Effector memory CD8-positive, alpha-beta T cell (primary cell): ENCODE measurements around the gene PDGFRB.
A peak's percentile ranks its signal among the peaks of the same experiment; 100 is the strongest.

ENCODE experiments used
- ATAC-seq: fragments of 150-1000 bp; cut with Tn5 transposase; replicated peaks from 2 replicates; pipeline ENCODE4 v1.10.0; 2021; ENCODE audit warnings: mild to moderate bottlenecking, moderate library complexity
- DNase-seq, 3 experiments: peaks; one replicate each; pipeline ENCODE4 v3.0.0; 2021
- H3K27ac Mint-ChIP-seq, 2 donors: one replicate each; pipeline ENCODE4 v1.8.0; 2022; ENCODE audit warnings: mild to moderate bottlenecking in 2 of 2, mixed read lengths in 2 of 2, moderate library complexity in 2 of 2
- H3K27me3 Mint-ChIP-seq, 2 donors: one replicate each; pipeline ENCODE4 v1.8.0; 2022; ENCODE audit warnings: mixed read lengths in 2 of 2
- H3K36me3 Mint-ChIP-seq: one replicate; pipeline ENCODE4 v1.8.0; 2022; ENCODE audit warnings: mild to moderate bottlenecking, moderate library complexity, mixed read lengths; ENCODE audit not compliant: insufficient read depth
- H3K4me1 Mint-ChIP-seq, 2 donors: one replicate each; pipeline ENCODE4 v1.8.0; 2022; ENCODE audit warnings: low read depth in 2 of 2, mixed read lengths in 2 of 2
- H3K4me3 Mint-ChIP-seq, 2 donors: one replicate each; pipeline ENCODE4 v1.8.0; 2022; ENCODE audit warnings: mild to moderate bottlenecking in 2 of 2, mixed read lengths in 2 of 2, moderate library complexity in 2 of 2
- H3K9me3 Mint-ChIP-seq, 2 donors: one replicate each; pipeline ENCODE4 v1.8.0; 2022; ENCODE audit warnings: mixed read lengths in 2 of 2
- total RNA-seq, 9 experiments: gene quantifications; one replicate each; lab custom pipeline; 2026; lab: John Stamatoyannopoulos, UW

PDGFRB gene
- total RNA-seq, result 0 to 4.7 (median 0.53) reads per million in 9 experiments

DNA sequence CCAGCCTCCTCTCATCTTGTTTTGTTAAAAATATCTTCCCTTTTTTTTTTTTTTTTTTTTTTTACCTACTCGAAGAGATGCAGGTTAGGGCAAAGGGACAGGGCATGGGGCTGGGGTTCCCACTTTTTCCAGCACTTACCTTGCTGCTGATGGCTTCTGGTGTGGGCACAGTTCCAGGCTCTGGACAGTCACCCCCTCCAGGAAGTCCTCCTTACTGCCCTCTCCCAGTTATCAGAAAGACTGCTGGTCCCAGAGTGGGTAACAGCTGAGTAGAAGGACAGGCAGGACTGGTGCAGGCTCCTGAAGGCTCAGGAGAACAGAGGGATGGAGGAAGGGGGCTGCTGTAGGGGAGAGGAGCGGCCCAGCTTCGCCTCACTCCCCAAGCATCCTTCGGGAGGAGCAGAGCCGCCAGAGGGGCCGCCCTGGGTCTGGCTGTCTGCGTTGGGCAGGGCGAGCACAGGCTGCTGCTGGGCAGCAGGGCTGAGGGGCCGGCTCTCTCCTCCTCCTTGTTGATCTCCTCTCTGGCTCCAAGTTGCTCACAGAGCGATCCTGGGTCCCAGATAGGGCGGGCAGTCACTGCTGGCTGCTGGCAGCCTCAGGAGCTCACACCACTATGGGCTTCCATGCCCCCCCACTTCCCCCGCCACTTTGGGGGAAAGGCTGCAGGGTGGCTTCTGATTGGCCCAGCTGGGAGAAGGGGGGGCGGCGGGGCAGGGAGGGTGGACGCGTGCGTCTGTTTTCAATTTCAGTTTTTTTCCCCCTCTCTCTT lies at the start of gene PDGFRB:
PDGFRB (minus strand) TSS at position 588 of the 769 bp plus-strand sequence. CDS start 18,798 bp downstream, outside the sequence.
- DNase-seq (peak; percentile 48 to 57 (median 51)), ATAC-seq (peak; percentile 91)
- Mint-ChIP-seq H3K27me3 (peaks cover 0 to 26% of the 10 kb centered on the region in 2 donors), H3K27ac (peak within 1 kb of the TSS; percentile 52 to 96), H3K36me3 (no peaks in the 10 kb centered on the region), H3K4me1 (peaks cover 5 to 22% of the 10 kb centered on the region in 2 donors), H3K4me3 (peak within 1 kb of the TSS; percentile 88 to 96), H3K9me3 (no peaks in the 10 kb centered on the region)

DNA sequence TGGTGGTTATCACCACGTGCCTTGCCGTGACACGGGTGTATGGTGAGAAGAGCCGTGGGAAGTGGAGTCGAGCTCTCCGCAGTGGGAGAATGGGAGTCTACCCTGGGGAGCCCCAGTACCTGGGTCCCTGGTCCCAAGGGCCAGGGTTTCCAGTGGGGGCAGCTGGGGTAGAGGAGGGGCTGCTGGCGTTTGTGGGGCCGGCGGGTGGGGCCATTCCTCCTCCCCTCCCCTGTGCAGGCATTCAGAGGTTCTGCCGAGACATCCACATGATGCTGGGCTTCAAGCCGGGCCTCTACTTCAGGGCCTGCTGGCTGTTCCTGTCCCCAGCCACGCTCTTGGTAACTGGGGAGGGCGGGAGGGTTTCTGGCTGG lies 48.9 kb upstream of the PDGFRB start:
- Mint-ChIP-seq H3K4me1 (peaks cover 16 to 17% of the 10 kb centered on the region in 2 donors), H3K9me3 (no peaks in the 10 kb centered on the region), H3K27me3 (peaks cover 37 to 63% of the 10 kb centered on the region in 2 donors), H3K36me3 (no peaks in the 10 kb centered on the region), H3K27ac (peak overlapping the region in 1 of 2 donors; percentile 39), H3K4me3 (no peak overlapping the region)
- ATAC-seq (no peak), DNase-seq (no peak)

DNA sequence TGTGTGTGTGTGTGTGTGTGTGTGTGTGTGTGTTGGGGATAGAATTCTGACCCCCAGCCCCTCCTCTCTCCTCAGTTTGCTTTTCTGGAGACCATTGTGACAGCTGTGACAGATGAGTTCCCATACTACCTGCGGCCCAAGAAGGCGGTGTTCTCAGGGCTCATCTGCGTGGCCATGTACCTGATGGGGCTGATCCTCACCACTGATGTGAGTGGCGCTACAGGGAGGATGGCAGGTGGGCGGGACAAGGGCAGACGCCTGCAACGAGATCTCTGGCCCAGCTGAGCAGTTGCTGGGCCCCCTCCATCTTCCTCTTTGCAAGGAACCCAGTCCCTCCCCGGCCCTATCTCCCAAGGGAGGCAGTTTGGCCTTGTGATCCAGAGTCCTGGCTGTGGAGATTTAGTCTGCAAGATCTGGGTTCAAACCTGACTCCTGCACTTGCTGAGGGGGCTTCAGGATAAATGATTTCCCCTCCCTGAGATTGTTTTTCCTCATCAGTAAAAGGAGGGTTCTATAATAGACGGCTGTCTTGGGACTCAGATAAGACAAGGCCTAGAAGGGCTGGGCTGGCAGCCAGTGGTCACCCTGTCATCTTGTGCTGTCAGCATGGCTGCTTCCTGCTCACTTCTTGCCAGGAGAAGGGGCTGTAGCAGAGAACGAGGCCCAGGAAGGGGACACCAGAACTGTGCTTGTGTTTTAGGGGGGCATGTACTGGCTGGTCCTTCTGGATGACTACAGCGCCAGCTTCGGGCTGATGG lies 48.4 kb upstream of the PDGFRB start:
- Mint-ChIP-seq H3K36me3 (no peaks in the 10 kb centered on the region), H3K27ac (peak overlapping the region in 1 of 2 donors; percentile 39), H3K4me3 (no peak overlapping the region), H3K4me1 (peaks cover 11 to 12% of the 10 kb centered on the region in 2 donors), H3K9me3 (no peaks in the 10 kb centered on the region), H3K27me3 (peaks cover 38 to 63% of the 10 kb centered on the region in 2 donors)
- ATAC-seq, result no peak
- no peak for DNase-seq

GRCh38 chr5:150202501-150202900 lies 46.9 kb upstream of the PDGFRB start:
- Mint-ChIP-seq H3K27ac (no peak overlapping the region), H3K36me3 (no peaks in the 10 kb centered on the region), H3K4me3 (no peak overlapping the region), H3K27me3 (peaks cover 35 to 57% of the 10 kb centered on the region in 2 donors), H3K4me1 (no peaks in the 10 kb centered on the region), H3K9me3 (no peaks in the 10 kb centered on the region)
- no peak for DNase-seq
- no peak for ATAC-seq

DNA sequence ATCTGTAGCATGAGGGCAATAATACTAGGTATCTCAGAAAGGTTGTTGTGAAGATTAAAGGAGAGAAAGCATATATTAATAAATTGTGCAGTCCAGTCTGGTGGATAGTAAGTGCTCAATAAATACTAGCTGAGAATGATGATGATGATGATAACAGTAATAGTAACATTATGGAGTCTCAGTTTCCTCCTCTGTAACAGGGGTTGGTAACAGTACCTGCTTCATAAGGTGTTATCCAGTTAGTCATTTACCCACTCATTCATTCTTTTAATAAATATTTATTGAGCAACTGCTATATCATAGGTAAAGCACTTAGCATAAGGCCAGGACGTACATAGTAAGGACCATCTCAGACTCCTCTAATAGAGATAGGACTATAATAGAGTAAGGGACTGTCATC lies 41.8 kb upstream of the PDGFRB start:
- Mint-ChIP-seq H3K9me3 (no peaks in the 10 kb centered on the region), H3K4me1 (no peaks in the 10 kb centered on the region), H3K27ac (no peak overlapping the region), H3K27me3 (peaks cover 53 to 72% of the 10 kb centered on the region in 2 donors), H3K36me3 (no peaks in the 10 kb centered on the region), H3K4me3 (no peak overlapping the region)
- DNase-seq (no peak), ATAC-seq (no peak)

DNA sequence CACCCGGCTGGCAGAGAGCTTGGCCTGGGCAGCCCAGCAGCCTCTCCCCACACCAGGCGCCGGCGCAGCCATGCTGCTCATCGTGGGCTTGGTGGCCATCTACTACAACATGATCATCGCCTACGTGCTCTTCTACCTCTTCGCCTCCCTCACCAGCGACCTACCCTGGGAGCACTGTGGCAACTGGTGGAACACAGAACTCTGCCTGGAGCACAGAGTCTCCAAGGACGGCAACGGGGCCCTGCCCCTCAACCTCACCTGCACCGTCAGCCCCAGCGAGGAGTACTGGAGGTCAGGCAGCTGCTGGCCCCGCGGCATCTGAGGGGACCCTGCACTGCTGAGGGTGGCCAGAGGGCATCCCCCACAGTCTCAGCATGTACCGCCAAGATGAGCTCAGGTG lies 41.3 kb upstream of the PDGFRB start:
- ATAC-seq, result no peak
- no peak for DNase-seq
- no peaks in the 10 kb centered on the region for H3K36me3 Mint-ChIP-seq
- H3K4me1 Mint-ChIP-seq, result no peaks in the 10 kb centered on the region
- no peak overlapping the region for H3K4me3 Mint-ChIP-seq
- H3K27ac Mint-ChIP-seq, result no peak overlapping the region
- no peaks in the 10 kb centered on the region for H3K9me3 Mint-ChIP-seq
- peaks cover 52 to 72% of the 10 kb centered on the region in 2 donors for H3K27me3 Mint-ChIP-seq

GRCh38 chr5:150196514-150196913 lies 40.9 kb upstream of the PDGFRB start:
- DNase-seq (no peak), ATAC-seq (no peak)
- Mint-ChIP-seq H3K27ac (no peak overlapping the region), H3K27me3 (peaks cover 57 to 74% of the 10 kb centered on the region in 2 donors), H3K9me3 (no peaks in the 10 kb centered on the region), H3K4me3 (no peak overlapping the region), H3K4me1 (no peaks in the 10 kb centered on the region), H3K36me3 (no peaks in the 10 kb centered on the region)

DNA sequence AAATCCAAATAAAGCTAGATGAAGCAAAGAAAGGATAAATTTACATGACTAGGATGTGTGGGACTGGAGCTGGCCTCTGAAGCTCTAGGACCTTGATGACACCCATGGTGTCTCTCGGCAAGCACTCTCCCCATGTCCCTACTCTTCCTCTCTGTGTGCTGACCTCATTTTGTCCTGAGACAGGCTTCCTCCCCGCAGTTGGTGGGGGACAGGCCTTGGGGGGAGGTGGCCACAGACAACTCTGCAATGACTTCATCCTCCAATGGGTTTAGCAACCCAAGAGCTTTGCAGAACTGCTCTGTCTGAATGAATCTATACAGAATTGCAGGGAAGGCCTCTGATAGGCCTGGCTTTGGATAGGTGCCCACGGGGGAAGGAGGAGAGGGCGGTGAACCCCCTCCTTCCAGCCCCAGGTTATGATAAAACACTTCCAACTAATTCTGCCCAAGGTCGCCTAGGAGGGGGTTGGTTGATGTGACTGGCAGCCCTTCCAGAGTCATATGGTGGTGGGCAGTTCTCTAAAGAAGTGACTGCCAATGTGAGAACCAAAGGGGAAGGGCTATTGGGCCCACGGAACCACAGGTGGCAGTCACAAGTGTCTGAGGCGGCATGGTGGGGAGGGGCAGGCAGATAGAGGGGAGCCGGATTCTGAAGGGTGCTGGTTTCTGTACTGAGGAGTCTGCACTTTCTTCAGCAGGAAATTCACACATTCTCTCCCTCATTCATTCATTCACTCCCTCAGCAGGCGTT lies 40.3 kb upstream of the PDGFRB start:
- no peaks in the 10 kb centered on the region for H3K4me1 Mint-ChIP-seq
- H3K4me3 Mint-ChIP-seq, result no peak overlapping the region
- no peaks in the 10 kb centered on the region for H3K9me3 Mint-ChIP-seq
- no peak overlapping the region for H3K27ac Mint-ChIP-seq
- H3K27me3 Mint-ChIP-seq, result peaks cover 61 to 80% of the 10 kb centered on the region in 2 donors
- ATAC-seq (no peak), DNase-seq (no peak)
- H3K36me3 Mint-ChIP-seq, result no peaks in the 10 kb centered on the region

DNA sequence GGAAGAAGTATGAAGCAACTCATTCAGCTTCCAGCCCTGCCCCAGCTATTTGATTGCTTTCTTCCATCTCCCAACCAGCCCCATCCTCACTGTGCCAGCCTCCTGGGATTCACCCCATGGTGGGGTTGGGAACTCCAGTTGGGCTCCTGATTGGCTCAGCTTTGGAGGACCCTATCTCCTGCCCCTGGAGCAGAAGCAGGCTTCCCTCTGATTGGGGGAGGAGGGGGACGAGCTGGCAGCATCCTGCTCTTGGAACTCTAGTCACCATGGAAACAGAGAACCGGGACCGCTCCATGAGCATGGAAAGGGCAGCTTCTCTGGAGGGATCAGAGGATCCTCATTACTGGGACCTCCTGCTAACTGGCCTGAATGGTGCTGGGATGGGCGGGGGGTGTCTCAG lies 36.8 kb upstream of the PDGFRB start:
- Mint-ChIP-seq H3K9me3 (no peaks in the 10 kb centered on the region), H3K4me1 (no peaks in the 10 kb centered on the region), H3K27ac (no peak overlapping the region), H3K27me3 (peaks cover 53 to 86% of the 10 kb centered on the region in 2 donors), H3K4me3 (no peak overlapping the region), H3K36me3 (no peaks in the 10 kb centered on the region)
- DNase-seq (no peak), ATAC-seq (no peak)

GRCh38 chr5:150190987-150191386 lies 35.3 kb upstream of the PDGFRB start:
- Mint-ChIP-seq H3K27ac (no peak overlapping the region), H3K9me3 (no peaks in the 10 kb centered on the region), H3K4me1 (no peaks in the 10 kb centered on the region), H3K36me3 (no peaks in the 10 kb centered on the region), H3K27me3 (peaks cover 54 to 87% of the 10 kb centered on the region in 2 donors), H3K4me3 (no peak overlapping the region)
- ATAC-seq, result no peak
- no peak for DNase-seq

- H3K27me3 Mint-ChIP-seq, result peaks cover 54 to 86% of the 10 kb centered on the region in 2 donors
- no peak overlapping the region for H3K4me3 Mint-ChIP-seq
- no peaks in the 10 kb centered on the region for H3K9me3 Mint-ChIP-seq
- no peak overlapping the region for H3K27ac Mint-ChIP-seq
- no peaks in the 10 kb centered on the region for H3K4me1 Mint-ChIP-seq
- DNase-seq, result no peak
- H3K36me3 Mint-ChIP-seq, result no peaks in the 10 kb centered on the region
- no peak for ATAC-seq
These were observed 34.9 kb upstream of the PDGFRB start for GRCh38 chr5:150190503-150190979.

DNA sequence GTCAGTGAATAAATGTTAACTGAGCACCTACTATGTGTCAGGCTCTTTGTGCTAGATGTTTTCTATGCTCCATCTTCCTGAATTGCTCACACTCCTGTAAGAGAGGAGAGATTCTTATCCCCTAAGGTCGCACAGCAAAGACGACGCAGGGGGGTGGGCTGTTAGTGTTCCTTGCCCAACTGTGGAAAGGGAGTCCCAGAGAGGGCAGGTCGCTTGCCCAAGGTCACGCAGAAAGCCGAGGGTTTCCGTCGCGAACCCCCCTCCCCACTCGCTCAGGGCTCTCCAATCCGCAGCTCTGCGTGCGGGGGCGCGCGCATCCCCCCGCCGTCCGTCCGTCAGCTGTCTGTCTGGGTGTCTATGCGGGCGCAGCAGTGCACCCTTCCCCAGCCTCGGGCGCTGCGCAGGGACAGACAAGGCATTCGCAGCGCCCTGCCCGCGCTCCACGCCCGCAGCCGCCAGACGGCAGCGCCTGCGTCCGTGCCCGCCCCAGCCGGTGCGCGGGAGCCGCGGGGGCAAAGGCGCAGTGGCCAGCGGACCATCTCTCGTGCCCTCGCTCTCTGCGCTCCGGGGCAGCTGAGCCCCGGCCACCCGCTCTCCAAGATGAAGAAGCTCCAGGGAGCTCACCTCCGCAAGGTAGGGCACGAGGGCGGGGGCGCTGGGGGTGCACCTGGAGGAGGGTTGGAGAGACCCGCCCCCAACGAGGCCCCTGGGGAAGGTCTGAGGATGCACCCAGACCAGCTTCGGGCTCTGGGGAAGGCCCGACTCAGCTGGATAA lies 34.3 kb upstream of the PDGFRB start, which contains the start of gene SLC6A7:
SLC6A7 (plus strand) TSS at position 335 of the 775 bp plus-strand sequence; CDS start at position 601, 266 bp downstream.
- Mint-ChIP-seq H3K27ac (no peak within 1 kb of the TSS), H3K4me1 (no peaks in the 10 kb centered on the region), H3K27me3 (peaks cover 48 to 79% of the 10 kb centered on the region in 2 donors), H3K4me3 (no peak within 1 kb of the TSS), H3K9me3 (no peaks in the 10 kb centered on the region), H3K36me3 (no peaks in the 10 kb centered on the region)
- DNase-seq (no peak), ATAC-seq (no peak)
